ENCODE measurements around the gene AOAH.
"Not testable (repeated sequence)": the region's sequence is repeated elsewhere in the genome, so short reads cannot be mapped to it uniquely, and the experiment has no call there.

The AOAH gene

DNA sequence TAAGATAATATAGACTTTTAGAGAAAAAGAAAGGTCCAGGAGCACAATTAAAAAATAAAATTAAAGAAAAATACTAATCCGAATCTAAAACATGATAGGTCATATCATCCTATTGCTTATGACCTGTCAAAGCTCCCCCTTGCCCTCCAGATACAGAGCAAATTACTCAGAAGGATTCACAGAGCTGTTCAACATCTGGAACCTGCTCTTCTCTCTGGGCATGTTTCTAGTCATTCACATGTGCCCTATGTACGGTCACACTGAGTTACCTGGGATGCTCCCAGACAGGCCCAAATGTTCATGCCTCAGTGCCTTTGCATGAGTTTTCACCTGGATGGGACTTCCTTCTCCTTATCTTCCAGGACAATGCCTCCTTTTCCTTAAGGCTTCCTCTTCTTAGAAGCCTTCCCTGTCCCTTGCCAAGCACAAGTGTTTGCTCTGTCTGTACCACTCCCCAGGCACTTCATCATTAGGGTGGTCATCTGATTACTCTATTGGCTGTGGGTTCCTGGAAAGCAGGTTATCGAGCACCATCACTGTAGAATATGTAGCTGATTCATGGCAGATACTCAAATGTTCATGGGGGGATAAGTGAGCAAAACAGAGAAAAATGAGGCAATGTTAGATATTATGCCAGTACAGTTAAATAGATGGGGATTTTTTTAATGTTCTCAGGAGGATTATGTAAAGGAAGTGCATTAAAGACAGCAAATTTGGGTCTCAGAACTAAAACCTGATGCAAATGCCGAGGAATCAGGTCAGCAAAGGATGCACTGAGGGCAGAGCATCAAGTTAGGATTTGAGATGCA is 12.0 kb upstream of the AOAH start:
- no peak for DNase-seq

DNA sequence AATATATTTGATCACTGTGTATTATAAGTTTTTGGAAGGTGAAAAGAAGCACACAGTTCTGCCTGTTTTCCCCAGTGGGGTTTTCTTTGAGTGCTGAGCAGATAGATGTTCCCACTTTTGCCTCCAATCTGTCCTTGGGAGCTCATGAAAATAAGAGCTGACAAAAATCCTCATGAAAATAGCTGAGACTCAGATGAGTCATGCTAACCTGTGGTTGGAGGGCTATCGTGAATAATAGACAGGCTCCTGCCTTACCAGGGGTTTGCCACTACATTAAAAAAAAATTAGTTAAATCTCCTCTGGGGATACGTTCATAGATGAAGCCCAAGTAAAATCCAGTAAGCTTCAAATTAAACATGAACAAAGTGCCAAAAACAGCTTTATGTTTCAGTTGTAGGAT is 10.9 kb upstream of the AOAH start:
- DNase-seq, result no peak

DNA sequence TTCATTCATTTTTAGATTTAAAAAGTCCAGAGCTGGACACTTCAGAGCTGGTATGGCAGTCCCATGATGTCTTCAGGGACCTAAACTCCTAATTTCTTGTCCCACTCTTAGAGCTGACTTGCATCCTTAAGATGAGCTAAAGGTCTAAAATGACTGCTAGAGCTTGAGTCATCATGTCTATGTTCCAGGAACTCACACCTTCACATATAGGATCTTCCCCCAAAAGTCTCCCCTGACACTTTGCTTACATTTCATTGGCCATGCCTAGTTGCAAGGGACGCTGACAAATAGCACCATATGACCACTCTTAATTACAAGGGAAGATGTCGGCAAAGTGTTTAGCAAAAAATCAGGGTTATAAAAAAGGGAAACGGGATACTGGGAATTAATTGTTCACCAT is 10.4 kb upstream of the AOAH start:
- no peak for DNase-seq

DNA sequence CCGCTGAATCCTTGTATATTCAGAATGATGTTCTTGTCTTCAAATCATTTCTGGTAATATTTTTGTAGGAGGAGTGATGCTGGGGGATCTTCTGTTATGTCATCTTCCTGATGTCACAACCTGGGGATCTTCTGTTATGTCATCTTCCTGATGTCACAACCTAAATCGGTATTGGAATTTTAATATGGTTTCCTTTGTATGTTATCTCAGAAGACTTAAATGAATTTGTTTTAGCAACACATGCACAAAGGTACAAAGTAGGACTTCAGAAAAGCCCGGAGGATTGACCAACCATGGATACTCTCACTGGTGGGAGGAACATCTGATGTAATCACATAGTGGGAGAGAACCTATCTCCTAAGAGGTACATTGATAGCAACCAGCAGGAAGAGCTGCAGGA is 9.1 kb upstream of the AOAH start:
- no peak for DNase-seq

DNA sequence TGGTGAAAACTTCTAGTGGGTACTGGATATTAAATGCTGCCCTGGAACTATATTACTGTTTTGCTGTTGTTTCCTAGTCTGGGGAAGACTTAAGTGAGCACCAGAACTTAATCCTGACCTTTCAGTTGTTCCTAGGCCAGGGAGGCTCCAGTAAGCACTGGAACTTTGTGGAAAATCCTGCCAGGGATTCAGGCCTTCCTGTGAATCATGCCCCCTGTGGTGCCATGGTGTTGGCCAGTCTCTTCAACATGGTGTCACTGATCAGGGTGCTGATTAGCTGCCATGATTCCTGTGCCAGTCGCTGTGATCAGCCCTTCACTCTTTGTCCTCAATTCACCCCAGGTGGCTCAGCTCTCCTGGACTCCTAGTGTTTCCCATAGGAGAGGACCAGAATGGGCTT is 8.5 kb upstream of the AOAH start:
- no peak for DNase-seq

DNA sequence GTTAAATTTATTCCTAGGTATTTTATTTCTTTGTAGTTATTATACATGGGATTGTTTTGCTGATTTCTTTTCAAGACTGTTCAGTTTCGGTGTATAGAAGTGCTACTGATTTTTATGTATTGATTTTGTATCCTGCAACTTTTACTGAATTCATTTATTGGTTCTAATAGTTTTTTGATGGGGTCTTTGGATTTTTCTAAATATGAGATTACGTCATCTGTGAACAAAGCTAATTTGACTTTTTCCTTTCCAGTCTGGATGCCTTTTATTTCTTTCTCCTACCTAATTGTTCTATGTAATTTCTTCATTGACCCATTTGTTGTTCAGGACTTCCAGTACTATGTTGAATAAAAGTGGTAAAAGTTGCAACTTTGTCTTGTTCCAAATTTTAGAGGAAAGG is 5.8 kb upstream of the AOAH start:
- no peak for DNase-seq

DNA sequence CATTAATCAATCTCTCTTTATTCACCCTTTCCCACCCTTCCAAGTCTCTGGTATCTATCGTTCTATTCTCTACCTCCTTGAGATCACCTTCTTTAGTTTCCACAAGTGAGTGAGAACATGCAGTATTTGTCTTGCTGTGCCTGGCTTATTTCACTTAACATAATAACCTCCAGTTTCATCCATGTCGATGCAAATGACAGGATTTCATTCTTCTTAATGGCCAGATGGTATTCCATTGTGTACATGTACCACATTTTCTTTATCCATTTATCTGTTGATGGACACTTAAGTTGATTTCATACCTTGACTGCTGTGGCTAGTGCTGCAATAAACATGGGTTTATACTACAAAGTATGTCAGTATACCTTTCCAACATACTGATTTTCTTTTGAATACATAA is 3.8 kb upstream of the AOAH start:
- no peak for DNase-seq

DNA sequence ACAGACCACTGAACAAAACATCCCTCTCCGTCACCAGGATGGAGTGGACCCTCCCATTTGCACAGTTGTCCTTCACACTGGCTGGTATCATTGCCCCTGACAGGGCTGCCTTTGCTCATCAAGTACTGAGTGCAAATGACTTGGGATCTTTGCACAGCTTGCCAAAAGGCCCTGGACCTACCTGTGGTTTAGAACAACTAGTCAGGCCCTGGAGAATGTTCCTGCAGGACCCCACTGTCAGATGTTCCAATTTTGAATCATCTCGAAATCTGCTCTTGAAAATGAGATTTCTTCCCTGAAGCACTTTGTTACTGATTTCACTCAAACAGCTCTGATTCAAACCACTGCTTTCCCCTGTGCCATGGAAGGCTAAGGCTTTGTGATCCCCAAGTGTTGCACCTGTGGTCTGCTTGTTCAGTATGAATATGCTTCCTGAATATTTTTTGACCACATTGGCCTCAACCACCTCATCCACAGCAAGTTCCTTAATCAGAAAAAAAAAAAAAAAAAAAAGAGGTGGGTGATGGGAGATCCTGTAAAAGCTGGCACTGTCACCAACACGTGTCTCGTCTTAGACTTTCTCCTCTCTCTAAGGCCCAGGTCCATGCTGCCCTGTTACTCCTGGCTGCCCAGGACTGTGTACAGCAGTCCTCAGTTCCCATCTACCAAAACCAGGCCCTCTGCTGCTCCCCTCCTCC is 2.7 kb upstream of the AOAH start:
- DNase-seq, result no peak

DNA sequence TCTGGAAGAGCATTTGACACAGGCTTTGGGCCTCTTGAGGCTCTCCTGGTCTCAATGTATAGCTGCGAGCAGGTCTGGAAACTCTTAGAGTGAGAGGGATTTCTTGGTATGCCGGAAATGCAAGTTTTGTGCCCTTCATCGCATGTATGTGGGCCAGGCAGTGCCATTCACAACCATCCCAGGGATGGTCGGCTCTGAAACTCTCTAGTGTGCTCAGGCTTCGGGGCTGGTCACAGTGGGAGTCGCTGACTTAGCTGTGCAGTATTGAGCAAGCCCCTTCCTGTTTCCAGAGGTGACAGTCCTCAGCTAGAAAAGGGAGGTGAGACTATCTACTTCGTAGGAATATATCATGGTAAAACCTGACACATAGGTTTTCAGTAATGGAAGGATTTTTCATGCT is 2.0 kb upstream of the AOAH start:
- no peak for DNase-seq

DNA sequence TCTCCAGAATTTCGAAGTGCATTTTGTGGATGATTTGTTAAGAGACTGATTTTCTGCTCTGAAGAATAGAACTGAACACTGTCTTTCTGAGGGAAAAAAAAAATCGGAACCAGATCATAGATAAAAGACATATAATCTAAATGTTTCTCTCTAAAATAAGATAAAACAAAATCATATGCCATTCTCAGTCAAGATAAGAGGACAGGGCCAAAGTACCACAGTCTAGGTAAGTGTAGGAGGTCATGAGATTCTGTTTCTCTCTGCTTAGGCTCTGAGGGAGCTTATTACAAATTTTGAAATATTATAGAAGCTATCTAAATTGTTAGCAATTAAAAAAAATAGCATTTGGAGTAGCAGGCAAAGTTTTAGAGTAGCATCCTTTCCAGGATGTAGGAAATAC is 702 bp upstream of the AOAH start:
- DNase-seq, result no peak

DNA sequence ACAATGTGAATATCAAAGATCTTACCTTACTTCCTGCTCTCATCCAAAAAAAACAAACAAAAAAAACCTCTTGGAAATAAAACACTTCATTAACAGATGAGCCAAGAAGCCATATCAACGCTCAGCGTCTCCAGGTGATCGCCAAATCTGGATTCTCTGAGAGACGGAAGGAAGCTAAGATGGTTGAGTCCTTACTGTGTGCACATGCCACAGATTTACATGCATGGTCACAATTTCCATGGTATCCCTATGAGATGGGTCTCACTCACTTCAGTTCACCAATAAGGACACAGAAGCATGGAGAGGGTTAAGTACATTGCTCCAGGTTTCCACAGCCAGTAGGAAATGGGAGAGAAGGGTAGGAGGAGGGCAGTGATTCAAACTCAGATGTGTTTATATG is 1.0 kb downstream of the AOAH start:
- no peak for DNase-seq

DNA sequence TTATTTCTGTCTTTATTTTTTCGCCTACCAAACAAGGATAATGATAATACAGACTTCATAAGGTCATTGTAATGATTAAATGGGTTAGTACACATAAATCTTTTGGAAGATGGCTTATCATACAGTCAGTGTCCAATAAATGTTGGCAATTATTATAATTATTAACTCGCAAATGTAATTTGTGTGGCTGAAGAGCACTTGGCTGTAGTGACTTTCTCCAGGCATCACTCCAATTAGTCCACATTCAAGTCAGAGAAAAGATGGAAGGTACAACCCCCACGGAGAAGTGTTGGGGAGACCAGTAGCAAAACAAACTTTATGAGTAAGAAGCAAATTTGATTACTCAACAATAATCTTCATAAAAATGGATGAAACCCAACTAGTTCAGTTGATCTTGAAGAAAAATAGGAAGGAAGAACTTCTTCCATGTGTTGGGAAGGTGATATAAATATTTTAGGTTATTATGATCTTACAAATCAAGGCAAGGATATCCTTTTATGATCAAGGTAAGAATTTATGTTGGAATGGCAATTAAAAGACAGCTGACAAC is 5.1 kb downstream of the AOAH start:
- DNase-seq, result no peak

DNA sequence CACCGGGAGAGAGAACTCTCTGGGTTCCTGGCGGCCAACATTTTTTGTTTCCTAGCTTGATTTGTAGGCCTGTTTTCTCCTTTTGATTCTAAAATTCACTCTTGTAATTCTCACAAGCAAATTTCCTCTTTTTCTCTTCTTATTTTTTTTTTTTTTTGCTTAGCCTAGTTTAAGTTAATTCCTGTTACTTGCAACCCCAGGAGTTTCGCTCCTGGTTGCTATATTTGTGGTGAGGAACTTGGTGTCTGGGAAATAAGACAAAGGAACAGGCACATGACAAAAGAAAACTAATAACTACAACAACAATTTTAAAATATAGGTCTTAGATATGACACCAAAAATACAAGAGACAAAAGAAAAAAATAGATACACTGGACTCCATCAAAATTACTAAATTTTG is 6.7 kb downstream of the AOAH start:
- DNase-seq, result no peak

DNA sequence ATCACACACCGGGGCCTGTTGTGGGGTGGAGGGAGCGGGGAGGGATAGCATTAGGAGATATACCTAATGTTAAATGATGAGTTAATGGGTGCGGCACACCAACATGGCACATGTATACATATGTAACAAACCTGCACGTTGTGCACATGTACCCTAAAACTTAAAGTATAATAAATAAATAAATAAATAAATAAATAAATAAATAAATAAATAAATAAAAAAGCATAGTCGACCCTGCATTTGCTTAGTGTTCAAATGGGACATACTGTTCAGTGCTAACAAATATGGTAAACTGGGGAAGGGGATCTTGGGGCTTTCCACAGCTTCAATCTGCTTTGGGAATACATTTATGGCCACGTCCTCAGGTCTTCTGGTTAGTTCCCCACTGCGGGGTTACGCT is 7.5 kb downstream of the AOAH start:
- DNase-seq, result not testable (repeated sequence)

DNA sequence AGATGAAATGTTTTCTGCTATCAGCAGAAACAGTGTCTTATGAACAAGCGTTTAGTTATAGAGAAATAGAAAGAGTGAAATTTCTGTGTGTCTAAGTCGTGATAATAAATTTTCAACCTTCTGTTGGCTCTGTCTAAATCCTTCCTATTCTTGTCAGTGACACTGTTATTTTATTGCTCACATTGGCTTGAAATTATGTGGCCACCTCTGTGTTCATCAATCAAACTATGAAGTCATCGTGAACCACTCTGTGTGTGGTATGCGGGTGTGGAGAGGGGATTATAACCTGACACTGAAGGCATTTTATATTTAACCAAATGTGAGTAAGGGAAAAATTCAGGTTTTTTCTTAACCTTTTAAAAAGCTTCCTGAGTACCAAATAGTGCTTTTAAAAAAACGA is 12.3 kb downstream of the AOAH start:
- no peak for DNase-seq

DNA sequence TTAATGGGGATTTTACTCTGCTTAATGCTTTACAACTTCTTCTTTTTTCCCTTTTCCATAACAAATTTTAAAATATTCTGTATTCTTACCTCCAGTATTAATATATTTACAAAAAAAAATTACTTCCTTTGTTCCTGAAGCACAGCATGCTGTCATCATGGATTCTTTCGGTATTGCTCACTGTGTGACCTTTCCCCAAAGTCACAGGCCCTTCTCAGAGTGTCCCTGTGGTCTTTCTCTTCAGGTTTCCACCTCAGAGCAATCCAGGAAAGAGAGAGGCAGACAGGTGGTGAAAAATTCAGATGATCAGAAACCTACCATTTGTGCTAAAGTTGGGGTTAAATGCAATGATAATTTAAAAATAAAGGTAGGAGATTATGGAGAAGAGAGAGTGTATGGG is 13.0 kb downstream of the AOAH start:
- DNase-seq, result no peak

DNA sequence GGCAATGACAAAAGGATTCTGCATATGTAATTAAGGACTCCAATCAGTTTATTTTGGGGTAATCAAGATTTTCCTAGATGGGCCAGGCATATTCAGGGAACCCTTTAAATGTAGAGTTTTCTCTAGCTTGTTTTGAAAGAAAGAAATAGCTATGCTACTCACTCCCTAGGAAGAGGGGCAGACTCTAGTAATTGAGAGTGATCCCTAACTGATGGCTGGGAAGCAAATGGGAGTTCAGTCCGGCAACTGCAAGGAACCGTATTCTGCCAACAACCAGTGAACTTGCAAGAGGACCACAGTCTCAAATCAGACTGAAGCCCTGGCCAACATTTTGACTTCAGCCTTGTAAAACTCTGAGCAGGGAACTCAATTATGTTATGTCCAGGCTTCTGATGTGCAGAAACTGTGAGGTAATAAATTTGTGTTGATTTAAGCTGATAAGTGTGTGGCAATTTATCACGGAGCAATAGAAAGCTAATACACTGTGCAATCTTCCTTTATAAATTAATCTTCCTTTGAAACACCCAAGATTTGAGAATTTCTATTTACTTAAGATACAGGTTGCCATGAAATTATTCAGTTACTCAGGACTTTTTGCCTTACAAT is 14.0 kb downstream of the AOAH start:
- DNase-seq, result no peak

DNA sequence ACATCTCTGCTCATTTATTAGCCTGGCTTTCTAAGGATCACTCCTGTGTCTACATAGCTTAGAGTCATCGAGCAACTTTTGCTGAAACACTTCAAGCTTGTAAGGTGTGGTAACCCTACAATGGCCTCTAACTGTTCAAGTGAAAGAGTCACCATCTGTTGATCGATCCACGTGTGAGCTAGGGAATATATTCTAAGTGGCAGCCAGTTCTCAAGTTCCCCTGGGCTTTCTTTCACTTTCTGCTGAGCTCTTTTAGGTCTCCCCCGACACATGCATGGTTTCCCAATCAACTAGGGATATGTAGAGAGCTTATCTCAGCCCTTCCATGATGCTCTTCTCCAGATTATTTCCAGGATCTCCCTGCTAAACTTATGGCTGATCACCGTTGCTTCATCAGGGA is 15.5 kb downstream of the AOAH start:
- DNase-seq, result no peak

DNA sequence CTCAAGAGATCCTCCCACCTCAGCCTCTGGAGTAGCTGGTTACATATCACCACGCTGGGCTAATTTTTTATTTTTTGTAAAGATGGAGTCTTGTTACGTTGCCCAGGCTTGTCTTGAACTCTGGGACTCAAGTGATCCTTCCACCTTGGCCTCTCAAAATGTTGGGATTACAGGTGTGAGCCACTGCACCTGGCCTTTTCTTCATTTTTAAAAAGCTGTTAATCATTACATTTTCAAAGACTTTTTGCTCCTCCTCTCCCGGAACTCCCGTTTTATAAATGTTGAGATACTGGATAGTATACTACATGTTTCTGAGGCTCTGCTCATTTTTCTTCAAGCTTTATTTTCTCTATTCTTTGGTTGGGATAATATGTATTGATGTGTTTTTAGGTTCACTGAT is 16.4 kb downstream of the AOAH start:
- no peak for DNase-seq

DNA sequence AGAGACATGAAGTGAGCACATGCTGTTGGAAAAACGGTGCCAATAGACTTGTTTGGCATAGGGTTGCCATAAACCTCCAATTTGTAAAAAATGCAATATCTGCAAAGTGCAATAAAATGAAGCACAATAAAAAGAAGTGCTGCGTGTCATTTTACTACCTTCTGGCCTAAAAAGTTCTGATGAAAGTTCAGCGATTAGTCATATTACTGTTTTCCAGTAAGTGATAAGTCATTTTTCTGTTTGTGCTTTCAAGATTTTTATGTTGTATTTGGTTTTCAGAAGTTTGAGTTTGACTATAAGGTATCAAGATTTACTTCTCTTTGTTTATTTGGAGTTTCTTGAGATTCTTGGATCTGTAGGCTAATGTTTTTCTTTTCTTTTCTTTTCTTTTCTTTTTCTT is 16.8 kb downstream of the AOAH start:
- DNase-seq, result no peak

DNA sequence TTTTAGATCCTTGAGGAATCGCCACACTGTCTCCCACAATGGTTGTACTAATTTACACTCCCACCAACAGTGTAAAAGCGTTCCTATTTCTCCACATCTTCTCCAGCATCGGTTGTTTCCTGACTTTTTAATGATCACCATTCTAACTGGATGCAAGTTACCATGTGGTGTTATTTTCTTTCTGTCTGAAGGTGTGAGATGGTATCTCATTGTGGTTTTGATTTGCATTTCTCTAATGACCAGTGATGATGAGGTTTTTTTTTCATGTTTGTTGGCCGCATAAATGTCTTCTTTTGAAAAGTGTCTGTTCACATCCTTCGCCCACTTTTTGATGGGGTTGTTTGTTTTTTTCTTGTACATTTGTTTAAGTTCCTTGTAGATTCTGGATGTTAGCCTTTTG is 20.4 kb downstream of the AOAH start:
- DNase-seq, result not testable (repeated sequence)

DNA sequence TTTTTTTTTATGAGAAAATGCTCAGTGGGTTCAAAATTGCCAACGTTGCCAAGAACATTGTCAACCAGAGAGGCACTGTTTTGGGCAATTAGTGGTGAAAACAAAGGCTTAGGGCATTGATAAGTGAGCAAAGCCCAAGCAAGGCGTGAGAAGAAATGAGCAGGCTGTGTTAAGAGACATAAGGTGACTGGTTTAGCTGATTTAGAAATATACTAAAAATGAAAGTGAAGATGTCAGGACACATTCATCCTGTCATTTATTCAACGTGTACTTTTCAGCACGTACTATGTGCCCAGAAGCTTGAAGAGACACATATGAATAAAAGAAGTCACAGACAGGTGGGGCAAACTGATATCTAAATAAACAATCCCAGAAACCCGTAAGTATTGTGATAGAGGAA is 31.8 kb downstream of the AOAH start:
- DNase-seq, result no peak

DNA sequence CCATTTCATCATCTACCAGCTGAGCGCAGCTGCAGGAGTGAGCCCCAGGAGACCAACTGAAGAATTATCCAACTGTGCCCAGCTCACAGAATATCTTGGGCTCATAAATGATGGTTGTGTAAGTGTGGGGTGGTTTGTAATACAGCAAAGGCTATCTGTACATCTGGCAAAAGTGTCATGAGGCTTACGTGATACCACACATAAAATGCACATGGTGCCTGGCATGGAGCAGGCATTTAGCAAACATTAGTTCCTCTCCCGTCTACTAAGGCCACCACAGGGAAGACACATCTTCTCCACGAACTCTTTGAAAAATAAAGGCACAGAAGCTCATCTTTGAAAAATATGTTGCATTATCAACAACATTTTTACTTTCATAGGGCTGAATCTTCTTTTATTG is 32.3 kb downstream of the AOAH start:
- no peak for DNase-seq
